HEK293 (cell line): ENCODE results near the gene HOMER1.

Experiments used
- GLI2 ChIP-seq: fragments of 450-650 bp; formaldehyde crosslinking; IDR thresholded peaks from 2 replicates; pipeline ENCODE4; 2017; ENCODE audit warnings: missing biosample characterization, missing genetic modification characterization, low read depth, borderline replicate concordance
- GLI4 ChIP-seq: fragments of 450-650 bp; formaldehyde crosslinking; IDR thresholded peaks from 2 replicates; pipeline ENCODE4 v1.5.1; 2016; ENCODE audit warnings: missing biosample characterization, missing genetic modification characterization
- GLIS2 ChIP-seq: fragments of 450-650 bp; formaldehyde crosslinking; IDR thresholded peaks from 2 replicates; pipeline ENCODE4 v1.5.1; 2016; ENCODE audit warnings: missing biosample characterization, missing genetic modification characterization
- KLF1 ChIP-seq: fragments of 450-650 bp; formaldehyde crosslinking; IDR thresholded peaks from 2 replicates; pipeline ENCODE4 v1.5.1; 2016; ENCODE audit warnings: missing biosample characterization, missing genetic modification characterization
- KLF9 ChIP-seq: fragments of 450-650 bp; formaldehyde crosslinking; IDR thresholded peaks from 2 replicates; pipeline ENCODE4 v1.5.1; 2016; ENCODE audit warnings: missing biosample characterization, missing genetic modification characterization, low read depth
- PRDM2 ChIP-seq: fragments of 450-650 bp; formaldehyde crosslinking; IDR thresholded peaks from 2 replicates; pipeline ENCODE4 v1.5.1; 2016; ENCODE audit warnings: missing biosample characterization, missing genetic modification characterization, borderline replicate concordance
- SCRT1 ChIP-seq: fragments of 450-650 bp; formaldehyde crosslinking; IDR thresholded peaks from 2 replicates; pipeline ENCODE4 v1.5.1; 2016; ENCODE audit warnings: missing biosample characterization, missing genetic modification characterization, borderline replicate concordance
- TCF7L2 ChIP-seq: IDR thresholded peaks from 2 replicates; pipeline ENCODE4 v1.6.1; 2011; ENCODE audit warnings: low read depth, mild to moderate bottlenecking, inconsistent platforms, low read length, moderate library complexity, borderline replicate concordance
- YY1 ChIP-seq: fragments of 450-650 bp; formaldehyde crosslinking; IDR thresholded peaks from 2 replicates; pipeline ENCODE4 v1.5.1; 2018; ENCODE audit warnings: missing biosample characterization, missing genetic modification characterization
- ZBTB11 ChIP-seq: fragments of 450-650 bp; formaldehyde crosslinking; conservative IDR thresholded peaks from 2 replicates; pipeline ENCODE4 v1.5.1; 2016; ENCODE audit warnings: low read depth, missing biosample characterization, missing genetic modification characterization
- ZBTB7A ChIP-seq: fragments of 450-650 bp; formaldehyde crosslinking; IDR thresholded peaks from 2 replicates; pipeline ENCODE4 v1.5.1; 2016; ENCODE audit warnings: low read depth, missing biosample characterization, missing genetic modification characterization
- ZBTB8A ChIP-seq: fragments of 450-650 bp; formaldehyde crosslinking; IDR thresholded peaks from 2 replicates; pipeline ENCODE4 v1.5.1; 2016; ENCODE audit warnings: missing biosample characterization, missing genetic modification characterization
- ZEB2 ChIP-seq: fragments of 450-650 bp; formaldehyde crosslinking; IDR thresholded peaks from 2 replicates; pipeline ENCODE4 v1.5.1; 2016; ENCODE audit warnings: missing biosample characterization, missing genetic modification characterization
- ZFP37 ChIP-seq: fragments of 450-650 bp; formaldehyde crosslinking; IDR thresholded peaks from 2 replicates; pipeline ENCODE4 v1.5.1; 2016; ENCODE audit warnings: missing biosample characterization, missing genetic modification characterization
- ZFP69B ChIP-seq: fragments of 450-650 bp; formaldehyde crosslinking; IDR thresholded peaks from 2 replicates; pipeline ENCODE4 v1.5.1; 2016; ENCODE audit warnings: missing biosample characterization, missing genetic modification characterization
- ZNF133 ChIP-seq: fragments of 450-650 bp; formaldehyde crosslinking; IDR thresholded peaks from 2 replicates; pipeline ENCODE4 v1.5.1; 2016; ENCODE audit warnings: missing biosample characterization, missing genetic modification characterization
- ZNF169 ChIP-seq: fragments of 450-650 bp; formaldehyde crosslinking; IDR thresholded peaks from 2 replicates; pipeline ENCODE4 v1.5.1; 2016; ENCODE audit warnings: missing biosample characterization, missing genetic modification characterization
- ZNF266 ChIP-seq: fragments of 450-650 bp; formaldehyde crosslinking; IDR thresholded peaks from 2 replicates; pipeline ENCODE4 v1.5.1; 2016; ENCODE audit warnings: missing biosample characterization, missing genetic modification characterization, low read depth
- ZNF324 ChIP-seq: fragments of 450-650 bp; formaldehyde crosslinking; IDR thresholded peaks from 2 replicates; pipeline ENCODE4 v1.5.1; 2016; ENCODE audit warnings: missing biosample characterization, missing genetic modification characterization
- ZNF394 ChIP-seq: fragments of 450-650 bp; formaldehyde crosslinking; IDR thresholded peaks from 2 replicates; pipeline ENCODE4 v1.5.1; 2016; ENCODE audit warnings: missing biosample characterization, missing genetic modification characterization, mild to moderate bottlenecking, moderate library complexity, borderline replicate concordance
- ZNF433 ChIP-seq: fragments of 450-650 bp; formaldehyde crosslinking; IDR thresholded peaks from 2 replicates; pipeline ENCODE4 v1.5.1; 2016; ENCODE audit warnings: missing biosample characterization, missing genetic modification characterization, low read depth
- ZNF501 ChIP-seq: fragments of 450-650 bp; formaldehyde crosslinking; IDR thresholded peaks from 2 replicates; pipeline ENCODE4 v1.5.1; 2016; ENCODE audit warnings: missing biosample characterization, missing genetic modification characterization
- ZNF623 ChIP-seq: fragments of 450-650 bp; formaldehyde crosslinking; IDR thresholded peaks from 2 replicates; pipeline ENCODE4 v1.5.1; 2016; ENCODE audit warnings: missing biosample characterization, missing genetic modification characterization
- ZNF768 ChIP-seq: fragments of 450-650 bp; formaldehyde crosslinking; IDR thresholded peaks from 2 replicates; pipeline ENCODE4 v1.5.1; 2018; ENCODE audit warnings: missing biosample characterization, mild to moderate bottlenecking, missing genetic modification characterization
- ZSCAN5A ChIP-seq: fragments of 450-650 bp; formaldehyde crosslinking; IDR thresholded peaks from 2 replicates; pipeline ENCODE4 v1.5.1; 2016; ENCODE audit warnings: missing biosample characterization, missing genetic modification characterization
- TF ChIP-seq, protein P1 (sequence below): fragments of 450-650 bp; formaldehyde crosslinking; IDR thresholded peaks from 2 replicates; pipeline ENCODE4 v1.5.1; 2016; ENCODE audit warnings: missing biosample characterization, missing genetic modification characterization

The HOMER1 gene

GRCh38 chr5:79514391-79515105 lies 614 bp upstream of the HOMER1 start (continued):
- TF ChIP-seq, protein P1, sequence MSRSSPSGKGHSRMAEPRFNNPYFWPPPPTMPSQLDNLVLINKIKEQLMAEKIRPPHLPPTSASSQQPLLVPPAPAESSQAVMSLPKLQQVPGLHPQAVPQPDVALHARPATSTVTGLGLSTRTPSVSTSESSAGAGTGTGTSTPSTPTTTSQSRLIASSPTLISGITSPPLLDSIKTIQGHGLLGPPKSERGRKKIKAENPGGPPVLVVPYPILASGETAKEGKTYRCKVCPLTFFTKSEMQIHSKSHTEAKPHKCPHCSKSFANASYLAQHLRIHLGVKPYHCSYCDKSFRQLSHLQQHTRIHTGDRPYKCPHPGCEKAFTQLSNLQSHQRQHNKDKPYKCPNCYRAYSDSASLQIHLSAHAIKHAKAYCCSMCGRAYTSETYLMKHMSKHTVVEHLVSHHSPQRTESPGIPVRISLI (tag by site-specific recombination), result no peak
- peak; percentile 64 for TF ChIP-seq ZFP69B
- TF ChIP-seq ZNF501 (tag by site-specific recombination), result peak; percentile 98
- peak; percentile 94 for TF ChIP-seq ZFP37
- TF ChIP-seq ZBTB8A (tag by site-specific recombination), result peak; percentile 78
- no peak for TF ChIP-seq ZNF133 (tag by site-specific recombination)
- no peak; the same call in 1 of the 2 replicates for TF ChIP-seq YY1 (tag by site-specific recombination)
- TF ChIP-seq ZNF324 (tag by site-specific recombination), result peak; percentile 96
- no peak for TF ChIP-seq ZNF169 (tag by site-specific recombination)
- TF ChIP-seq GLIS2 (tag by site-specific recombination), result peak; percentile 97
- TF ChIP-seq KLF9 (tag by site-specific recombination), result no peak
- no peak for TF ChIP-seq TCF7L2
- TF ChIP-seq ZEB2 (tag by site-specific recombination), result peak; percentile 97
- TF ChIP-seq ZNF623 (tag by site-specific recombination), result peak; percentile 9; the same call in 1 of the 2 replicates
- peak; percentile 30; the same call in 1 of the 2 replicates for TF ChIP-seq KLF1 (tag by site-specific recombination)
- no peak for TF ChIP-seq SCRT1 (tag by site-specific recombination)
- TF ChIP-seq ZNF394 (tag by site-specific recombination), result peak; percentile 98
- 0 out of 2 replicates have a peak, but pooled peaks have one; percentile 30 for TF ChIP-seq GLI4
- 0 out of 2 replicates have a peak, but pooled peaks have one; percentile 31 for TF ChIP-seq ZBTB7A
- peak; percentile 86; the same call in 1 of the 2 replicates for TF ChIP-seq ZSCAN5A (tag by site-specific recombination)
- peak; percentile 83 for TF ChIP-seq ZBTB11 (tag by site-specific recombination)
- TF ChIP-seq GLI2 (tag by site-specific recombination), result no peak
- TF ChIP-seq ZNF433 (tag by site-specific recombination), result no peak
- TF ChIP-seq ZNF266 (tag by site-specific recombination), result no peak
- no peak for TF ChIP-seq PRDM2 (tag by site-specific recombination)
- TF ChIP-seq ZNF768 (tag by site-specific recombination), result no peak; the same call in 1 of the 2 replicates
